MM.1S (cell line): ENCODE data around the gene ANKS1B.

Experiments
- DNase-seq: peaks from one replicate; pipeline ENCODE4 v3.0.0-alpha.2; 2015
- H2AFZ ChIP-seq: fragments of 300-600 bp; sonication (generic); 2 replicates; pipeline ENCODE4 v1.6.0; 2016; ENCODE audit warnings: antibody characterized with exemption, low read length
- H3F3A ChIP-seq: fragments of 300-600 bp; sonication (generic); 2 replicates; pipeline ENCODE4 v1.6.1; 2016; ENCODE audit warnings: mild to moderate bottlenecking, antibody characterized with exemption, low read length, moderate library complexity, mixed read lengths; ENCODE audit not compliant: insufficient read depth
- H3K27ac ChIP-seq: fragments of 300-600 bp; sonication (generic); 2 replicates; pipeline ENCODE4 v1.5.1; 2016; ENCODE audit warnings: mild to moderate bottlenecking, low read length
- H3K27me3 ChIP-seq: fragments of 300-600 bp; sonication (generic); replicated peaks from 2 replicates; pipeline ENCODE4 v1.6.0; 2016; ENCODE audit warnings: low read length; ENCODE audit not compliant: insufficient read depth
- H3K36me3 ChIP-seq: fragments of 300-600 bp; sonication (generic); replicated peaks from 2 replicates; pipeline ENCODE4 v1.6.1; 2016; ENCODE audit warnings: mild to moderate bottlenecking, low read length, mixed read lengths; ENCODE audit not compliant: insufficient read depth
- H3K4me1 ChIP-seq: fragments of 300-600 bp; sonication (generic); 2 replicates; pipeline ENCODE4 v1.6.1; 2016; ENCODE audit warnings: low read length, mixed read lengths
- H3K4me2 ChIP-seq: fragments of 300-600 bp; sonication (generic); 2 replicates; pipeline ENCODE4 v1.6.0; 2016; ENCODE audit warnings: low read depth, low read length
- H3K4me3 ChIP-seq: fragments of 300-600 bp; sonication (generic); 2 replicates; pipeline ENCODE4 v1.5.1; 2016; ENCODE audit warnings: low read length, mixed read lengths
- H3K79me2 ChIP-seq: fragments of 300-600 bp; sonication (generic); 2 replicates; pipeline ENCODE4 v1.6.1; 2016; ENCODE audit warnings: mixed run types, low read length, mixed read lengths
- H3K9ac ChIP-seq: fragments of 300-600 bp; sonication (generic); 2 replicates; pipeline ENCODE4 v1.6.1; 2016; ENCODE audit warnings: low read length, mixed read lengths
- H3K9me2 ChIP-seq: fragments of 300-600 bp; sonication (generic); replicated peaks from 2 replicates; pipeline ENCODE4 v1.6.1; 2016; ENCODE audit warnings: mild to moderate bottlenecking, low read length, mixed read lengths; ENCODE audit not compliant: insufficient read depth
- H3K9me3 ChIP-seq: fragments of 300-600 bp; sonication (generic); replicated peaks from 2 replicates; pipeline ENCODE4 v1.6.1; 2016; ENCODE audit warnings: mild to moderate bottlenecking, low read length, mixed read lengths; ENCODE audit not compliant: insufficient read depth
- H4K20me1 ChIP-seq: fragments of 300-600 bp; sonication (generic); 2 replicates; pipeline ENCODE4 v1.6.1; 2016; ENCODE audit warnings: mild to moderate bottlenecking, low read length, moderate library complexity, mixed read lengths; ENCODE audit not compliant: insufficient read depth
- CTCF ChIP-seq: fragments of 300-600 bp; sonication (generic); IDR thresholded peaks from 2 replicates; pipeline ENCODE4 v1.5.1; 2016; ENCODE audit warnings: antibody characterized with exemption, low read length, mixed read lengths
- EZH2 ChIP-seq: fragments of 300-600 bp; sonication (generic); optimal IDR thresholded peaks from 2 replicates; pipeline ENCODE3; 2017; ENCODE audit warnings: low read depth, mild to moderate bottlenecking, antibody characterized with exemption, low read length, mixed read lengths
- EZH2phosphoT487 ChIP-seq: fragments of 300-600 bp; sonication (generic); IDR thresholded peaks from 2 replicates; pipeline ENCODE4 v1.6.1; 2018; ENCODE audit warnings: antibody characterized with exemption, low read length

Gene ANKS1B

GRCh38 chr12:99154983-99155336 is 829.8 kb downstream of the ANKS1B start:
- H3K9me3 ChIP-seq: no peaks in the 10 kb centered on the region
- H2AFZ ChIP-seq: no peak overlapping the region
- no peaks in the 10 kb centered on the region for H3K36me3 ChIP-seq
- no peak overlapping the region for H3K9ac ChIP-seq
- H3K79me2 ChIP-seq: no peaks in the 10 kb centered on the region
- H3K4me3 ChIP-seq: no peak overlapping the region
- H3K4me2 ChIP-seq: no peak overlapping the region
- no peak overlapping the region for H3K27ac ChIP-seq
- H3K27me3 ChIP-seq: no peaks in the 10 kb centered on the region
- no peaks in the 10 kb centered on the region for H3K9me2 ChIP-seq
- no peaks in the 10 kb centered on the region for H3K4me1 ChIP-seq
- TF ChIP-seq EZH2phosphoT487 (no peak), CTCF (no peak), EZH2 (no peak)
- H4K20me1 ChIP-seq: no peaks in the 10 kb centered on the region
- DNase-seq: no peak
- H3F3A ChIP-seq: no peaks in the 10 kb centered on the region

GRCh38 chr12:99154216-99154982 is 830.3 kb downstream of the ANKS1B start:
- Histone ChIP-seq H2AFZ (no peak overlapping the region), H3K36me3 (no peaks in the 10 kb centered on the region), H3K27ac (no peak overlapping the region), H3K4me1 (no peaks in the 10 kb centered on the region), H3K9ac (no peak overlapping the region), H3K9me3 (no peaks in the 10 kb centered on the region), H3K27me3 (no peaks in the 10 kb centered on the region), H3F3A (no peaks in the 10 kb centered on the region), H3K4me2 (no peak overlapping the region), H3K4me3 (no peak overlapping the region), H3K9me2 (no peaks in the 10 kb centered on the region), H4K20me1 (no peaks in the 10 kb centered on the region), H3K79me2 (no peaks in the 10 kb centered on the region)
- TF ChIP-seq EZH2phosphoT487 (no peak), EZH2 (no peak), CTCF (no peak)
- DNase-seq: no peak

GRCh38 chr12:99153293-99153692 is 831.4 kb downstream of the ANKS1B start:
- Histone ChIP-seq H3K79me2 (no peaks in the 10 kb centered on the region), H3K27me3 (no peaks in the 10 kb centered on the region), H2AFZ (no peak overlapping the region), H3K9me2 (no peaks in the 10 kb centered on the region), H4K20me1 (no peaks in the 10 kb centered on the region), H3K36me3 (no peaks in the 10 kb centered on the region), H3K4me1 (no peaks in the 10 kb centered on the region), H3K4me3 (no peak overlapping the region), H3F3A (no peaks in the 10 kb centered on the region), H3K27ac (no peak overlapping the region), H3K9ac (no peak overlapping the region), H3K9me3 (no peaks in the 10 kb centered on the region), H3K4me2 (no peak overlapping the region)
- DNase-seq: no peak
- no peak for TF ChIP-seq EZH2
- TF ChIP-seq EZH2phosphoT487: no peak
- TF ChIP-seq CTCF: no peak
